Adipose tissue (tissue), 3 donors: ENCODE results near the gene ADGRG7. TPM values are rescaled to one million over a fixed set of nuclear protein-coding genes. Genes with fewer than 3 reads are reported as not detected.
"Not testable (repeated sequence)": the region's sequence is repeated elsewhere in the genome, so short reads cannot be mapped to it uniquely, and the experiment has no call there.

Experiments
- H3K27ac ChIP-seq: one replicate; pipeline ENCODE4 v1.5.1; 2013; ENCODE audit warnings: low read depth, low read length
- WGBS, 3 donors: extraction: QIAGEN DNeasy Blood & Tissue Kit; methylation state at CpG; one replicate each; pipeline ENCODE4 v1.1.7; 2013; 5-methylcytosine and 5-hydroxymethylcytosine counted together
- polyA plus RNA-seq, 3 donors: library from polyadenylated mRNA; stranded (reverse); fragments of 200-250 nt; gene quantifications; one replicate each; pipeline ENCODE4 v1.2.3, GENCODE V29; 2013
- donor health status: healthy with polysubstance abuse.
- donor health status: Bipolar disorder and iron deficiency.
- donor health status: healthy.

The ADGRG7 gene
- not detected for polyA plus RNA-seq

DNA sequence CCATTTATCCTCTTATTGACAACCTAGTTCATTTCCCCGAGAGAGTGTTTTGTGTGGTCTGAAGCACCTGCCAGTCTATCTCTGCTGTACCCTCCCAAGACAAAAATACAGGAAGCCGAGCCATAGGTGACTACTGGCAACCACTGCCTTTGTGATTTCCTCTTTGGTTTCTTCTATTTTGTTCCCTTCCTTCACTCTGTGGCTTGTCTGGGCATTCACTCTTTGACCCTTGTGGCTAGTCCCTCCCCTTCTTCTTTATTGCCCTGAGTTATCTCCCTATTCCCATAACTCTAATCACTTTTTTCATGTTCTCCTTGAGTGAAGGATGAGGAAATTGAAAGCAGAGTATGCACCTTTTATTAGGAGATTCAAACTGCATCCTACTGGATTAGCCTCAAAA, at the start of gene ADGRG7:
Gene ADGRG7 (plus strand): TSS at position 297 of the 400 bp plus-strand sequence. CDS start 256 bp downstream, outside the sequence.
- no peak within 1 kb of the TSS for H3K27ac ChIP-seq
- 37 to 67% (median 49%) methylated on average over 2 of the region's 2 CpGs for WGBS, 3 donors

DNA sequence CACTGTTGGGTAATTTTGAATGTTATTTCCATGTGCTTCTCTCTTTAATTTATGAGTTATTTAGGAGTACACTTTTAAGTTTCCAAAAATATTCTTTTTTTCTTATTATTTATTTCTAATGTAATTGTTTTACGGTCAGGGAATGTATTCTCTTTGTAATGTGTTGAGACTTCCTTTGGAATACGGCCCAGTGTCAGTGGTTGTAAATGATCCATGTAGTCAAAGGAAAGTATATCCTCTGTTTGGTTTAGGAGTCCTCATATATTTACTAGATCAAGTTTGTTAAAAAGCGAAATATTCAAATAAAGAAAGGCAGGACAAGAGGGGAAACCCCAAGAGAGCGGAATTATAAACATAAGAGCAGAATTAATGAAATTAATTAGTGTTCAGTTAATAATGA, 49.0 kb upstream of the ADGRG7 start:
- 79 to 86% (median 82%) methylated on average over 4 of the region's 4 CpGs for WGBS, 3 donors
- H3K27ac ChIP-seq, result no peak overlapping the region

DNA sequence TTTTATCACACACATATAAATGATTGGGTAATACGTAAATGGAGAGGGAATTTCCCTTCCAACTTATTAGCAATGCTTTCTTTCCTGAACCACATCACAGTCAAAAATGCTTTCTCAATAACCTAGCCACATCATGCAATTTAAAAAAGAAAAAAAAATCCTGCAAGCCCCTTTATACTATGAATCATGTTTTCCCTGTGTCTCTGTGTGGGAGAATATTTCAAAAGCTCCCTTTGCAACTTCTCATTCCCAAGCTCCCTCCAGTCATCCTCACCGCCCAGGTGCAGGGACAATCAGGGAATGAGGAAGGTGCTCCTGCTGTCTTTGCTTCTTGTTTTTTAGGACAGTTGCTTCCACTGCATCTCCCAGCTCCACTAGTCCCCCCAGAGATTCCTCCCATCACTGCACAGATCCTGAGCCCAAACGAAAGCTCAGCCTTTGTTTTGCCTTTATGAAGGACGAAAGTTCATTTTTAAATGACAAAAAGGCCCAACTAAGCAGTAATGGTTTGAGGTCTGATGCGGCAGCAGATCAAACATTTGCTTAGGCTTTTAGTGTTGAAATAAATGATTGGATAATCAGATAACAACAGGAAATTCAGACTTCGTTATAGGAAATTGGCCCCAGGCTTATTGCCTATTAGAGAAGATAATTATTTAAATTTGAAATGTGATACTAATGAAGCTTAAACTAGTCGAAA, 47.8 kb upstream of the ADGRG7 start:
- 54 to 78% (median 59%) methylated on average over 7 of the region's 7 CpGs for WGBS, 3 donors
- no peak overlapping the region for H3K27ac ChIP-seq

GRCh38 chr3:100562224-100562857, 47.1 kb upstream of the ADGRG7 start:
- 88 to 93% (median 90%) methylated on average over 4 of the region's 4 CpGs for WGBS, 3 donors
- no peak overlapping the region for H3K27ac ChIP-seq

- no peak overlapping the region for H3K27ac ChIP-seq
- WGBS, 3 donors, result 47 to 80% (median 58%) methylated on average over 1 of the region's 1 CpG
Observed at GRCh38 chr3:100563228-100563627, 46.2 kb upstream of the ADGRG7 start.

DNA sequence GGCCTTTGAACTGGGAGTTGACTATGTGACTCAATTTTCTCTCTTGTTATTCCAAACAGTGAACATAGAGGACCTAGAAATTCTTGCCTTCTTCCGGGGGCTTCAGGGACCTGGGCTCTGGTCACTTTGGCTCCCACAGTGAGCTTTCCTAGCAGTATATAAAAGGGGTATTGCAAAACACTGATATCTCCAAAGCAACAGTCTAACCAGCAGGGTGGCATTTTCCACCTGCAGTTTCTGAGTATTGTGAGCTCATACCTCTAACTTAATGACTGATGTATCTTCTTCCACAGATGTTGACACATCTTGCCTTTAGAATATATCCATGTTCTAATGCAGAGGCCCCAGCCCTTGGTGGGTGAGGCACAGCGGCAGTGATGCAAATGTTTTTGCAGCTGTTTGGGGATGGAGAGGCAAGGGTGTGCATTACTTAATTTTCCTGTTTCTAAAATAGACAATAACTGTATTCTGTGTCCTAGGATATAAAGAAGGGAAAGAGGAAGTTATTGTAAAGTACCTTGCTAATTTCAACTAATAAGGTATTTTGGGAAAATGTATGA, 45.7 kb upstream of the ADGRG7 start:
- 68 to 93% (median 74%) methylated on average over 2 of the region's 2 CpGs for WGBS, 3 donors
- no peak overlapping the region for H3K27ac ChIP-seq

- H3K27ac ChIP-seq, result no peak overlapping the region
- 84 to 93% (median 86%) methylated on average over 2 of the region's 2 CpGs for WGBS, 3 donors
Observed at GRCh38 chr3:100570811-100571210, 38.6 kb upstream of the ADGRG7 start.

GRCh38 chr3:100574536-100574935, 34.9 kb upstream of the ADGRG7 start:
- WGBS, 3 donors, result 95 to 98% (median 98%) methylated on average over 3 of the region's 3 CpGs
- no peak overlapping the region for H3K27ac ChIP-seq

DNA sequence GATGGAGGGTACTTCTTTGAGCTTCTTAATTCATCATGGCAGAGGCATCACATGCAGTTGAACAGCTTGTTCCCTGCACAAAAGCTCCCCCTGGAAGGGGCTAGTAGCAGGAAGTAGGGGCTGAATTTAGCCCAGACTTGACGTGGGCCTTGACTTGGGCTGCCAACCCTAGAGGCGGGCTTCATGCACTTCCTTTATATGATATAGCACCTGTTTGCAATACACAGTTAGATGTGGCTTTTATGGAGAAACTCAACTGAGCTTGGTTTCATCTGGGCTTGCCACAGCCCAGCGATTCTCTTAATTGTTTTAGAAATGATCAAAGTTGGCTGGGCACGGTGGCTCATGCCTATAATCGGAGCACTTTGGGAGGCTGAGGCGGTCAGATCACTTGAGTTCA, 33.7 kb upstream of the ADGRG7 start:
- 91 to 97% (median 93%) methylated on average over 6 of the region's 6 CpGs for WGBS, 3 donors
- no peak overlapping the region for H3K27ac ChIP-seq

GRCh38 chr3:100577382-100578008, 31.9 kb upstream of the ADGRG7 start:
- H3K27ac ChIP-seq, result no peak overlapping the region
- 81 to 100% (median 81%) methylated on average over 1 of the region's 1 CpG for WGBS, 3 donors

- no peak overlapping the region for H3K27ac ChIP-seq
Observed at GRCh38 chr3:100578646-100579045, 30.8 kb upstream of the ADGRG7 start.

DNA sequence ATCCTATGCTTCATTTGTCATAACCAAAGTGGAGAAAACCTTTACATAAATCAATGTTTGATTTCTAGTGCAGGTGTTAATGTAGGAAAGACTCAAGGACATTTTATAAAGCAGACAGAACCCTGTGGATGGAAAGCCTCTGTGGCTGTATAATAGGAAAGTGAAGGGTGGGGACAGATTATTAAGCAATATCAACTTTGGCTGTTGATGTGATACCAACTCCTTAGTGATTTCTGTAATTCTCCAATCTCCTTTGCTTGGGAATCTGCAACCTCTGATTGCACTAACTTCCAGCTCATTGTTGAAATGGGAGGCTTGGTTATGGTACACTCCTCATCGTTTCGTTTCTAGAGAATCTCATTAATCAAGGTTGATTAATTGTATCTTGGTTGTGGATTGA, 29.3 kb upstream of the ADGRG7 start:
- WGBS, 3 donors, result 20 to 41% (median 38%) methylated on average over 2 of the region's 2 CpGs
- H3K27ac ChIP-seq, result no peak overlapping the region

DNA sequence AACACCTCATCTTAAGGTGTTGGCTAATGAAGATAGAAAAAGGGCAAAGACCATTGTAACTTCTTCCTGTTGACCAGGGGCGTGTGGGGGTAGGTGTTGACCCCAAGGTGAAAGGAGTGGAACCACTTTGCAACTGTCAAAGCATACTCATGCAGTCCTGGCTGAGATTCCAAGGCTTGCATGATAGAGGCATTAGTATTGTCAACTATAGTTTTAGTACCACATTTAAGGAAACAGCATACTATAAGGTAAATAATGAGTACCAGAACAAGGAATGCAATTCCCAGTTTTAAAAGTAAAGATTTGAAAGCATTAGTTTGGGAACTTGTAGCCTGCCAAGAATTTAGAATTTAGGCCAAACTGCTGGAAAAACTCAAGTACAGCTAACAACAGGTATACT, 27.8 kb upstream of the ADGRG7 start:
- 80 to 90% (median 87%) methylated on average over 1 of the region's 1 CpG for WGBS, 3 donors
- H3K27ac ChIP-seq, result no peak overlapping the region

DNA sequence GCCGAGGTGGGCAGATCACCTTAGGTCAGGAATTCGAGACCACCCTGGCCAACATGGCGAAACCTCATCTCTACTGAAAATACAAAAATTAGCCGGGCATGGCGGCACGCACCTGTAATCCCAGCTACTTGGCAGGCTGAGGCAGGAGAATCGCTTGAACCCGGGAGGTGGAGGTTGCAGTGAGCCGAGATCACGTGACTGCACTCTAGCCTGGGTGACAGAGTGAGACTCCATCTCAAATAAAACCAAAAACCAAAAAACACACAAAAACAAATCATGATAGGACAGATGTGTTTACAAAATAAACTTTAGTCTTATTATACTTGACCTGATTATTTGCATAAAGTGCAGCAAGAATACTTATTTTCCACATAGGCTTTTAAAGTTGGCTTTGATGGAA, 27.2 kb upstream of the ADGRG7 start:
- WGBS, 3 donors, result 91 to 96% (median 96%) methylated on average over 10 of the region's 10 CpGs
- not testable (repeated sequence) for H3K27ac ChIP-seq

GRCh38 chr3:100584101-100584660, 25.2 kb upstream of the ADGRG7 start:
- 94 to 99% (median 95%) methylated on average over 3 of the region's 3 CpGs for WGBS, 3 donors
- H3K27ac ChIP-seq, result no peak overlapping the region

DNA sequence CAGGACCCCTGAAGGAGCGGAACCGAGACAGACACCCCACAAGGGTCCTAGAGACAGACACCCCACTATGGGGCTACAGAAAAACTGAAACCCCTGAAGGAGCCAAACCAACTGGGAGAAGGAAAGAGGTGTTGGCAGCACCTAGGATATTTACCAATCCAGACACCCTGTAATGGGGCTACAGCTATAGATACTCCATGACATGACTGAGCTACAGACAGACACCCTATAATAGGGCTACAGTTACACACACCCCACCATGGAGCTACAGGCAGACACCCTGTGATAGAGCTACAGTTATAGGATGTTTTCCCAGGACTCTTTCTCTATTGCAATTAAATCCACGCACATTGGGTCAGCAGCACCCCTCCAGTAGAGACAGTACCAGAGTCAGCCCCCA, 22.6 kb upstream of the ADGRG7 start:
- 75 to 95% (median 89%) methylated on average over 3 of the region's 3 CpGs for WGBS, 3 donors
- H3K27ac ChIP-seq, result no peak overlapping the region

DNA sequence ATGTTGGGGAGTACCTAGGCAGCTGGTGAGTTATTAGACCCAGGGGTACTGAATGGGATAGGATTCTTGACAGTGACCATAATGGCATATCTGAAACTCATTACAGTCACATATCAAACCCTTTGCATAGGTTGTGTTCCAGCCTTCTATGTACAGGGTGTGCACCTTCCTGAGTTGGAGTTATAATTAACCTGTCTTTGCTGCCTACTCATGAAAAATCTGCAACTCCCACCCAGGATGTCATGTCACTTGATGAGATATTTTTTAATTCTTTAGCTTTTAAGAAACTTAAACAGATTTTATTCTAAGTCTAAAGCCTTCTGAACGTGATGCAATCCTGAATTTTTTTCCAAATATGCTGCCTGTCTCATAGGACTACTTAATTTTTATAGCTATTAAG, 21.1 kb upstream of the ADGRG7 start:
- 67 to 81% (median 69%) methylated on average over 1 of the region's 1 CpG for WGBS, 3 donors
- H3K27ac ChIP-seq, result no peak overlapping the region

DNA sequence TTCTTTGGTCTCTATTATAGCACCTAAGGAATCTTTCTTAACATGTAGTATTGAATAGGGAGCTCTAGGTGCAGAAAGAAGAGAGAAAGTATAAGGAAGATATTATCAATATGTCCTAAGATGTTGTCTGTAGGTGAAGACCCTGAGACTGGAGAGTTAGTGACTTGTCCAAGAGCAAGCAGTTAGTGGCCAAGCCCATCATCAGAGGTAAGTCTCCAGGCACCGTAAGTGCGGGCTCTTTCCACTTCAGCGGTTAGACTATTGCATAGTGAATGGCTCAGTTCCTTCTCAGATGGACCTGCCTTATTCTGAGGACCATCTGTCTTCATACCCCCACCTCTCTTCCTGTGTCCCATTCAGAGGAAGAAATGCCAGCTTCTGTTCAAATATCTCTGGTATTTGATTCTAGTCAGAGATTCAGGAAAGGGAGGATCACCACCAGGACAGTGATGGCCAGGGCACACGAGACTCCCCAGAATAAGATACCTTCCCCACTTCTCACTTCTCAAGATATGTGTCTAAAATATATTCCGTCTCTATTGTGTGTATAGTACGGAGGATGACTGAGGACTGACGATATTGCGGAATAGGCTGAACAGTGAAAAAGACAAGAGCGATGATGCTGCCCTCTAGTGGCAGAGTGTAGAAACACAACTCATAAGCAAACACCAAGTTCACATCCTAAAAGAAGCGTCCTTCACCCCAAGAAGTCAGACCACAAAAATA, 19.1 kb upstream of the ADGRG7 start:
- WGBS, 3 donors, result 24 to 29% (median 29%) methylated on average over 10 of the region's 10 CpGs
- no peak overlapping the region for H3K27ac ChIP-seq

GRCh38 chr3:100590840-100591147, 18.6 kb upstream of the ADGRG7 start:
- no peak overlapping the region for H3K27ac ChIP-seq
- 8 to 36% (median 24%) methylated on average over 1 of the region's 1 CpG for WGBS, 3 donors
